A549 (cell line): ENCODE results near the gene ALG12. TPM values are rescaled to one million over a fixed set of nuclear protein-coding genes. Genes with fewer than 3 reads are reported as not detected.

Experiments used
- ATAC-seq, 2 experiments: fragments of 200-7000 bp in 1 of 2; fragments of >200 bp in 1 of 2; cut with Nextera tagmentation in 1 of 2; cut with Tn5 transposase in 1 of 2; 3 replicates each; pipeline versions ENCODE4 v1.8.0 to v1.9.1; 2018 to 2020; ENCODE audit warnings: mild to moderate bottlenecking in 1 of 2, moderate library complexity in 1 of 2
- CTCF ChIA-PET: fragments of 300-600 bp; sonication (Branson Sonifier 250); formaldehyde crosslinking; extraction: SDS; loops from one replicate; lab custom pipeline; 2021; ENCODE audit warnings: antibody characterized with exemption, inconsistent platforms; lab: Yijun Ruan, JAX
- POLR2A ChIA-PET: fragments of 350-600 bp; formaldehyde crosslinking; extraction: SDS; loops from one replicate; lab custom pipeline; 2021; ENCODE audit warnings: antibody characterized with exemption, inconsistent platforms; lab: Yijun Ruan, JAX
- DNase-seq, 2 experiments: peaks; one replicate each; pipeline versions ENCODE4 v3.0.0 to v3.0.0-alpha.2; 2011 to 2016; ENCODE audit warnings: low read depth in 1 of 2, low spot score in 1 of 2
- FAIRE-seq: peaks from 2 replicates; lab custom pipeline; 2011; peaks lifted over from hg19 to GRCh38; lab: Jason Lieb, UNC
- H3K27ac ChIP-seq, 2 experiments: fragments of >200 bp; sonication (Bioruptor Twin); formaldehyde crosslinking; 3 replicates each; pipeline ENCODE4 v1.5.1; 2016 to 2017
- H3K4me1 ChIP-seq: fragments of >200 bp; sonication (Bioruptor Twin); formaldehyde crosslinking; 3 replicates; pipeline ENCODE4 v1.6.1; 2016
- H3K4me2 ChIP-seq: fragments of >200 bp; sonication (Bioruptor Twin); formaldehyde crosslinking; 3 replicates; pipeline ENCODE4 v1.6.1; 2016
- H3K4me3 ChIP-seq: fragments of >200 bp; sonication (Bioruptor Twin); formaldehyde crosslinking; 3 replicates; pipeline ENCODE4 v1.5.1; 2016
- H3K9me3 ChIP-seq: fragments of >200 bp; sonication (Bioruptor Twin); formaldehyde crosslinking; 3 replicates; pipeline ENCODE4 v1.6.1; 2016
- BCL3 ChIP-seq: fragments of >200 bp; sonication (Bioruptor Twin); formaldehyde crosslinking; IDR thresholded peaks from 3 replicates; pipeline ENCODE4 v1.6.1; 2016
- BHLHE40 ChIP-seq: IDR thresholded peaks from 2 replicates; pipeline ENCODE4 v1.6.1; 2012; ENCODE audit warnings: low read depth, low read length, inconsistent platforms
- CBX8 ChIP-seq: fragments of 200-600 bp; sonication (generic); IDR thresholded peaks from 2 replicates; pipeline ENCODE4 v1.6.1; 2016
- CEBPB ChIP-seq, 2 experiments: fragments of >200 bp in 1 of 2; sonication (Bioruptor Twin) in 1 of 2; formaldehyde crosslinking in 1 of 2; IDR thresholded peaks; 2 replicates each; pipeline ENCODE4 v1.6.1; 2012 to 2016
- CHD4 ChIP-seq: fragments of 200-600 bp; sonication (generic); IDR thresholded peaks from 2 replicates; pipeline ENCODE4 v1.6.1; 2016; ENCODE audit warnings: antibody characterized with exemption, mild to moderate bottlenecking, borderline replicate concordance
- EP300 ChIP-seq, 2 experiments: fragments of >200 bp; sonication (Bioruptor Twin); formaldehyde crosslinking; IDR thresholded peaks; 2 replicates in 1 of 2; 3 replicates in 1 of 2; pipeline ENCODE4 v1.6.1; 2016 to 2017
- FOSL2 ChIP-seq, 2 experiments: fragments of 450-650 bp in 1 of 2; fragments of >200 bp in 1 of 2; sonication (Bioruptor Twin) in 1 of 2; formaldehyde crosslinking; IDR thresholded peaks; 2 replicates each; pipeline versions ENCODE4 v1.5.0 to v1.6.1; 2016 to 2020; ENCODE audit warnings: mild to moderate bottlenecking in 1 of 2, moderate library complexity in 1 of 2
- GATA3 ChIP-seq: IDR thresholded peaks from 2 replicates; pipeline ENCODE4 v1.6.1; 2012; ENCODE audit warnings: borderline replicate concordance
- HDAC2 ChIP-seq: fragments of 200-600 bp; sonication (generic); IDR thresholded peaks from 2 replicates; pipeline ENCODE4 v1.6.1; 2016
- HMGXB4 ChIP-seq: fragments of 250-450 bp; sonication (Bioruptor Pico); IDR thresholded peaks from 2 replicates; pipeline ENCODE4 v1.5.0; 2021; ENCODE audit warnings: mild to moderate bottlenecking, moderate library complexity, borderline replicate concordance
- HOXA7 ChIP-seq: fragments of 250-450 bp; sonication (Bioruptor Pico); IDR thresholded peaks from 2 replicates; pipeline ENCODE4 v1.5.0; 2020; ENCODE audit warnings: mild to moderate bottlenecking, moderate library complexity
- HOXB5 ChIP-seq: fragments of 250-450 bp; sonication (Bioruptor Pico); IDR thresholded peaks from 2 replicates; pipeline ENCODE4 v1.5.0; 2020; ENCODE audit warnings: mild to moderate bottlenecking, moderate library complexity
- JUN ChIP-seq, 2 experiments: fragments of >200 bp; sonication (Bioruptor Twin); formaldehyde crosslinking; IDR thresholded peaks; 2 replicates in 1 of 2; 3 replicates in 1 of 2; pipeline ENCODE4 v1.6.1; 2016 to 2017
- KDM1A ChIP-seq: fragments of 200-600 bp; sonication (generic); IDR thresholded peaks from 2 replicates; pipeline ENCODE4 v1.6.1; 2016; ENCODE audit warnings: low read depth, mild to moderate bottlenecking
- KDM5A ChIP-seq: fragments of 200-600 bp; sonication (generic); IDR thresholded peaks from 2 replicates; pipeline ENCODE4 v1.6.1; 2016; ENCODE audit warnings: antibody characterized with exemption, mild to moderate bottlenecking
- NFE2L2 ChIP-seq: fragments of 150-350 bp; conservative IDR thresholded peaks from 2 replicates; pipeline ENCODE4 v1.6.1; 2014; ENCODE audit warnings: low read length
- NR3C1 ChIP-seq: fragments of >200 bp; sonication (Bioruptor Twin); formaldehyde crosslinking; IDR thresholded peaks from 3 replicates; pipeline ENCODE4 v1.6.1; 2017
- PBX3 ChIP-seq: IDR thresholded peaks from 2 replicates; pipeline ENCODE4 v1.6.1; 2012
- POLR2AphosphoS2 ChIP-seq: conservative IDR thresholded peaks from 2 replicates; pipeline ENCODE4 v1.6.1; 2012; ENCODE audit warnings: low read length, improper control_type of control experiment, inconsistent platforms
- RCOR1 ChIP-seq: fragments of 150-350 bp; IDR thresholded peaks from 2 replicates; pipeline ENCODE4 v1.6.1; 2014; ENCODE audit warnings: antibody characterized with exemption, low read length, low read depth
- TFCP2L1 ChIP-seq: fragments of 250-450 bp; sonication (Bioruptor Pico); IDR thresholded peaks from 2 replicates; pipeline ENCODE4 v1.5.0; 2021; ENCODE audit warnings: mild to moderate bottlenecking
- ZC3H11A ChIP-seq: fragments of 450-650 bp; IDR thresholded peaks from 2 replicates; pipeline ENCODE4 v1.6.1; 2014; ENCODE audit warnings: antibody characterized with exemption, mild to moderate bottlenecking
- ZFP36 ChIP-seq: fragments of 450-650 bp; IDR thresholded peaks from 2 replicates; pipeline ENCODE4 v1.6.1; 2014; ENCODE audit warnings: borderline replicate concordance; ENCODE audit not compliant: partially characterized antibody
- ZSCAN20 ChIP-seq: fragments of 250-450 bp; sonication (Bioruptor Pico); IDR thresholded peaks from 2 replicates; pipeline ENCODE4 v1.8.0; 2022; ENCODE audit warnings: mild to moderate bottlenecking, moderate library complexity
- WGBS: methylation state at CpG from one replicate; pipeline ENCODE4 v1.1.6; 2017; ENCODE audit errors: missing lambda C conversion rate; 5-methylcytosine and 5-hydroxymethylcytosine counted together
- polyA plus RNA-seq, 4 experiments: library from polyadenylated mRNA; depleted of rRNA in 3 of 4; stranded (reverse); fragments of >200 nt; fragmentation: RNase III in 1 of 4; extraction: RNeasy Plus Mini Kit Qiagen cat#74134 plus additional on column Dnase treatment in 1 of 4; gene quantifications; 2 replicates in 3 of 4; 3 replicates in 1 of 4; pipeline ENCODE4 v1.2.3, GENCODE V29; 2011 to 2017
- TF ChIP-seq, protein P1 (sequence below): IDR thresholded peaks from 2 replicates; pipeline ENCODE4 v1.6.1; 2012
- TF ChIP-seq, protein P2 (sequence below): fragments of 200-600 bp; sonication (generic); IDR thresholded peaks from 2 replicates; pipeline ENCODE4 v1.6.1; 2016; ENCODE audit warnings: antibody characterized with exemption, mild to moderate bottlenecking, moderate library complexity

ALG12 gene
- polyA plus RNA-seq, 2 of the 4 experiments (the other 2 are of a cell fraction): 4.4 to 7.7 TPM

DNA sequence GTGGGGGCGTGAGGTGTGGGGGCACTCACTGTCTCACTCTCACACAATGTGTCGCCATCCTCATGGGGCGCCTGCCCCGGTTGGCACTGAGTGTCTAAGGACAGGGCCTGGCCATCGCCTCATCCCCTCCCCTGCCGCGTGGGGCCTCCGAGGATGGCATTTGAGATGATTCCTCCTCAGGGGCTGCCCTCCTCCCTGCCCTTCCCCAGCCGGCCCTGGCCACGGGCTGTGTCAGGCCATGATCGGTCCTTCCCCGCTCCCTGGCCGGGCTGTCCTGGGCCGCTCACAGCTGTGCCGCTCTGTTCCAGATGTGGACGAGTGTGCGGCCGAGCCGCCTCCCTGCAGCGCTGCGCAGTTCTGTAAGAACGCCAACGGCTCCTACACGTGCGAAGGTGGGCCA lies 4.7 kb upstream of the ALG12 start:
- H3K4me3 ChIP-seq: no peak overlapping the region
- H3K9me3 ChIP-seq: no peaks in the 10 kb centered on the region
- ATAC-seq (no peak), FAIRE-seq (no peak), DNase-seq (no peak)
- H3K4me2 ChIP-seq: no peak overlapping the region
- TF ChIP-seq BHLHE40 (no peak), KDM5A (no peak), GATA3 (no peak), CBX8 (no peak), KDM1A (no peak), PBX3 (no peak), HDAC2 (no peak), JUN (IDR thresholded peaks at IDR 0.05) (no peak), EP300 (IDR thresholded peaks at IDR 0.05) (no peak), FOSL2 (IDR thresholded peaks at IDR 0.05) (no peak), FOSL2 (CRISPR knock-in tag; IDR thresholded peaks at IDR 0.05) (no peak), ZSCAN20 (CRISPR knock-in tag) (no peak), RCOR1 (no peak), ZFP36 (no peak), CHD4 (no peak)
- TF ChIP-seq, protein P1, sequence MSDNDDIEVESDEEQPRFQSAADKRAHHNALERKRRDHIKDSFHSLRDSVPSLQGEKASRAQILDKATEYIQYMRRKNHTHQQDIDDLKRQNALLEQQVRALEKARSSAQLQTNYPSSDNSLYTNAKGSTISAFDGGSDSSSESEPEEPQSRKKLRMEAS: no peak
- WGBS: 89% methylated on average over 15 of the region's 25 CpGs
- POLR2A ChIA-PET: no interaction called here
- no peak overlapping the region for H3K27ac ChIP-seq
- H3K4me1 ChIP-seq: peaks cover 5% of the 10 kb centered on the region; the same call in 1 of the 3 replicates
- CTCF ChIA-PET: interaction anchor here (3.5 kb wide), 1 partner anchor 107 kb away, joined by 15 read pairs; no protein-coding TSS in a partner anchor

GRCh38 chr22:49922484-49922883 lies 4.2 kb upstream of the ALG12 start:
- TF ChIP-seq TFCP2L1 (no peak), NR3C1 (no peak), KDM5A (no peak), CBX8 (no peak), ZC3H11A (no peak), POLR2AphosphoS2 (no peak)
- TF ChIP-seq, all 56 proteins: peak for 0
- FAIRE-seq (no peak), ATAC-seq (no peak), DNase-seq (no peak)
- 91% methylated on average over 10 of the region's 22 CpGs for WGBS
- H3K4me3 ChIP-seq: no peak overlapping the region
- POLR2A ChIA-PET: no interaction called here
- H3K9me3 ChIP-seq: no peaks in the 10 kb centered on the region
- H3K4me2 ChIP-seq: no peak overlapping the region
- CTCF ChIA-PET: interaction anchor here (1.4 kb wide), 1 partner anchor 8 kb away, joined by 6 read pairs; no protein-coding TSS in a partner anchor
- peaks cover 5% of the 10 kb centered on the region; the same call in 1 of the 3 replicates for H3K4me1 ChIP-seq
- H3K27ac ChIP-seq: no peak overlapping the region

GRCh38 chr22:49921508-49922278 lies 3.5 kb upstream of the ALG12 start:
- 88% methylated on average over 11 of the region's 35 CpGs for WGBS
- DNase-seq (no peak), FAIRE-seq (no peak), ATAC-seq (no peak)
- no peak overlapping the region for H3K27ac ChIP-seq
- H3K4me1 ChIP-seq: peaks cover 5% of the 10 kb centered on the region; the same call in 1 of the 3 replicates
- H3K9me3 ChIP-seq: no peaks in the 10 kb centered on the region
- no peak overlapping the region for H3K4me2 ChIP-seq
- POLR2A ChIA-PET: no interaction called here
- CTCF ChIA-PET: interaction anchor here (1.4 kb wide), 1 partner anchor 9 kb away, joined by 6 read pairs; no protein-coding TSS in a partner anchor
- no peak overlapping the region for H3K4me3 ChIP-seq
- no peak for TF ChIP-seq HOXB5 (CRISPR knock-in tag)
- no peak for TF ChIP-seq CEBPB (IDR thresholded peaks at IDR 0.05)
- no peak for TF ChIP-seq HMGXB4 (CRISPR knock-in tag)
- no peak for TF ChIP-seq HOXA7 (CRISPR knock-in tag)
- no peak for TF ChIP-seq TFCP2L1
- TF ChIP-seq GATA3: no peak
- TF ChIP-seq, protein P2, sequence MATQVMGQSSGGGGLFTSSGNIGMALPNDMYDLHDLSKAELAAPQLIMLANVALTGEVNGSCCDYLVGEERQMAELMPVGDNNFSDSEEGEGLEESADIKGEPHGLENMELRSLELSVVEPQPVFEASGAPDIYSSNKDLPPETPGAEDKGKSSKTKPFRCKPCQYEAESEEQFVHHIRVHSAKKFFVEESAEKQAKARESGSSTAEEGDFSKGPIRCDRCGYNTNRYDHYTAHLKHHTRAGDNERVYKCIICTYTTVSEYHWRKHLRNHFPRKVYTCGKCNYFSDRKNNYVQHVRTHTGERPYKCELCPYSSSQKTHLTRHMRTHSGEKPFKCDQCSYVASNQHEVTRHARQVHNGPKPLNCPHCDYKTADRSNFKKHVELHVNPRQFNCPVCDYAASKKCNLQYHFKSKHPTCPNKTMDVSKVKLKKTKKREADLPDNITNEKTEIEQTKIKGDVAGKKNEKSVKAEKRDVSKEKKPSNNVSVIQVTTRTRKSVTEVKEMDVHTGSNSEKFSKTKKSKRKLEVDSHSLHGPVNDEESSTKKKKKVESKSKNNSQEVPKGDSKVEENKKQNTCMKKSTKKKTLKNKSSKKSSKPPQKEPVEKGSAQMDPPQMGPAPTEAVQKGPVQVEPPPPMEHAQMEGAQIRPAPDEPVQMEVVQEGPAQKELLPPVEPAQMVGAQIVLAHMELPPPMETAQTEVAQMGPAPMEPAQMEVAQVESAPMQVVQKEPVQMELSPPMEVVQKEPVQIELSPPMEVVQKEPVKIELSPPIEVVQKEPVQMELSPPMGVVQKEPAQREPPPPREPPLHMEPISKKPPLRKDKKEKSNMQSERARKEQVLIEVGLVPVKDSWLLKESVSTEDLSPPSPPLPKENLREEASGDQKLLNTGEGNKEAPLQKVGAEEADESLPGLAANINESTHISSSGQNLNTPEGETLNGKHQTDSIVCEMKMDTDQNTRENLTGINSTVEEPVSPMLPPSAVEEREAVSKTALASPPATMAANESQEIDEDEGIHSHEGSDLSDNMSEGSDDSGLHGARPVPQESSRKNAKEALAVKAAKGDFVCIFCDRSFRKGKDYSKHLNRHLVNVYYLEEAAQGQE: no peak
- TF ChIP-seq BCL3: no peak
- no peak for TF ChIP-seq ZFP36
- TF ChIP-seq POLR2AphosphoS2: no peak
- no peak for TF ChIP-seq BHLHE40
- TF ChIP-seq NFE2L2: no peak
- no peak for TF ChIP-seq CBX8
